Measurements from ENCODE around the gene DACH1. TPM values are rescaled to one million over a fixed set of nuclear protein-coding genes. Genes with fewer than 3 reads are reported as not detected.

The DACH1 gene
- total RNA-seq, 1 donor from 2014 or later: 1.6 TPM

GRCh38 chr13:71587817-71588216, 279.2 kb downstream of the DACH1 start:
- no peaks in the 10 kb centered on the region for H3K27me3 ChIP-seq (ENCODE audit: insufficient read depth, low read length)
- TF ChIP-seq CTCF (IDR thresholded peaks at IDR 0.05; ENCODE audit: insufficient read depth, low read depth, low read length) (no peak), EZH2 (IDR thresholded peaks at IDR 0.05; ENCODE audit: insufficient read depth, low read length) (no peak)
- no peaks in the 10 kb centered on the region for H3K4me1 Mint-ChIP-seq (ENCODE audit: low read depth, unreplicated experiment)
- H3K27ac ChIP-seq (ENCODE audit: low read depth, low read length): no peak overlapping the region
- H3K9me3 Mint-ChIP-seq (ENCODE audit: unreplicated experiment): no peaks in the 10 kb centered on the region
- H3K9ac ChIP-seq (ENCODE audit: low read length): no peak overlapping the region
- H3K36me3 Mint-ChIP-seq (ENCODE audit: low read depth, unreplicated experiment): no peaks in the 10 kb centered on the region
- FAIRE-seq (peak; percentile 20), DNase-seq (ENCODE audit: low read depth) (no peak)
- no peaks in the 10 kb centered on the region for H3K79me2 ChIP-seq (ENCODE audit: insufficient read depth, low read length)
- H3K36me3 ChIP-seq (ENCODE audit: insufficient read depth, low read length): no peaks in the 10 kb centered on the region
- no peaks in the 10 kb centered on the region for H4K20me1 ChIP-seq (ENCODE audit: insufficient read depth, low read length)
- H3K4me3 ChIP-seq (ENCODE audit: insufficient read depth, low read depth, low read length): no peak overlapping the region
- H2AFZ ChIP-seq (ENCODE audit: low read depth, low read length): no peak overlapping the region
- no peak overlapping the region for H3K4me2 ChIP-seq (ENCODE audit: low read length)
- no peaks in the 10 kb centered on the region for H3K27me3 Mint-ChIP-seq (ENCODE audit: low read depth, unreplicated experiment)
- no peak overlapping the region for H3K27ac Mint-ChIP-seq (ENCODE audit: unreplicated experiment)
- H3K4me1 ChIP-seq (ENCODE audit: insufficient read depth, low read length): no peaks in the 10 kb centered on the region
- no peaks in the 10 kb centered on the region for H3K9me3 ChIP-seq (ENCODE audit: insufficient read depth, low read depth, low read length)
- no peak overlapping the region for H3K4me3 Mint-ChIP-seq (ENCODE audit: unreplicated experiment)

- H3K36me3 Mint-ChIP-seq (ENCODE audit: low read depth, unreplicated experiment): no peaks in the 10 kb centered on the region
- no peak overlapping the region for H3K4me3 ChIP-seq (ENCODE audit: insufficient read depth, low read depth, low read length)
- no peaks in the 10 kb centered on the region for H3K36me3 ChIP-seq (ENCODE audit: insufficient read depth, low read length)
- no peak overlapping the region for H3K27ac ChIP-seq (ENCODE audit: low read depth, low read length)
- TF ChIP-seq EZH2 (IDR thresholded peaks at IDR 0.05; ENCODE audit: insufficient read depth, low read length) (no peak), CTCF (IDR thresholded peaks at IDR 0.05; ENCODE audit: insufficient read depth, low read depth, low read length) (no peak)
- no peaks in the 10 kb centered on the region for H3K79me2 ChIP-seq (ENCODE audit: insufficient read depth, low read length)
- H3K9me3 Mint-ChIP-seq (ENCODE audit: unreplicated experiment): no peaks in the 10 kb centered on the region
- DNase-seq (ENCODE audit: low read depth) (no peak), FAIRE-seq (no peak)
- H4K20me1 ChIP-seq (ENCODE audit: insufficient read depth, low read length): no peaks in the 10 kb centered on the region
- no peaks in the 10 kb centered on the region for H3K4me1 Mint-ChIP-seq (ENCODE audit: low read depth, unreplicated experiment)
- no peak overlapping the region for H3K9ac ChIP-seq (ENCODE audit: low read length)
- H3K4me2 ChIP-seq (ENCODE audit: low read length): no peak overlapping the region
- no peaks in the 10 kb centered on the region for H3K27me3 ChIP-seq (ENCODE audit: insufficient read depth, low read length)
- no peak overlapping the region for H2AFZ ChIP-seq (ENCODE audit: low read depth, low read length)
- H3K4me1 ChIP-seq (ENCODE audit: insufficient read depth, low read length): no peaks in the 10 kb centered on the region
- H3K27me3 Mint-ChIP-seq (ENCODE audit: low read depth, unreplicated experiment): no peaks in the 10 kb centered on the region
- no peak overlapping the region for H3K4me3 Mint-ChIP-seq (ENCODE audit: unreplicated experiment)
- no peak overlapping the region for H3K27ac Mint-ChIP-seq (ENCODE audit: unreplicated experiment)
- no peaks in the 10 kb centered on the region for H3K9me3 ChIP-seq (ENCODE audit: insufficient read depth, low read depth, low read length)
These were observed 279.8 kb downstream of the DACH1 start for GRCh38 chr13:71587193-71587592.

DNA sequence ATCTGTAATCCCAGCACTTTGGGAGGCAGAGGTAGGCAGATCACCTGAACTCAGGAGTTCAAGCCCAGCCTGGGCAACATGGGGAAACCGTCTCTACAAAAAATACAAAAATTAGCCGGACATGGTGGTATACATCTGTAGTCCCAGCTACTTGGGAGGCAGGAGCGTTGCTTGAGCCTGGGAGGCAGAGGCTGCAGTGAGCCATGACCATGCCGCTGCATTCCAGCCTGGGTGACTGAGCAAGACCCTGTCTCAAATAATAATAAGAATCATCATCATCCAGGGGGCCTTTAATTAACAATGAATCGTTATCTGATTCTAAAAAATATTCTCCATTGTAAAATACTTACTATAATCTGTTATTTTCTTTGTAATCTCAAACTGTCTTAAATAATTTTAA, 283.4 kb downstream of the DACH1 start:
- no peak for FAIRE-seq

More for the DNA sequence above, 283.4 kb downstream of the DACH1 start:
- H3K4me3 Mint-ChIP-seq (ENCODE audit: unreplicated experiment): no peak overlapping the region
- H3K4me1 Mint-ChIP-seq (ENCODE audit: low read depth, unreplicated experiment): no peaks in the 10 kb centered on the region
- H3K9me3 Mint-ChIP-seq (ENCODE audit: unreplicated experiment): no peaks in the 10 kb centered on the region
- H3K79me2 ChIP-seq (ENCODE audit: insufficient read depth, low read length): no peaks in the 10 kb centered on the region
- no peak overlapping the region for H3K27ac Mint-ChIP-seq (ENCODE audit: unreplicated experiment)
- no peak overlapping the region for H2AFZ ChIP-seq (ENCODE audit: low read depth, low read length)
- no peaks in the 10 kb centered on the region for H3K36me3 Mint-ChIP-seq (ENCODE audit: low read depth, unreplicated experiment)
- TF ChIP-seq CTCF (IDR thresholded peaks at IDR 0.05; ENCODE audit: insufficient read depth, low read depth, low read length): no peak
- H3K9me3 ChIP-seq (ENCODE audit: insufficient read depth, low read depth, low read length): no peaks in the 10 kb centered on the region
- H3K4me1 ChIP-seq (ENCODE audit: insufficient read depth, low read length): no peaks in the 10 kb centered on the region
- H3K27ac ChIP-seq (ENCODE audit: low read depth, low read length): no peak overlapping the region
- H3K4me3 ChIP-seq (ENCODE audit: insufficient read depth, low read depth, low read length): no peak overlapping the region
- no peaks in the 10 kb centered on the region for H3K36me3 ChIP-seq (ENCODE audit: insufficient read depth, low read length)
- H3K27me3 ChIP-seq (ENCODE audit: insufficient read depth, low read length): no peaks in the 10 kb centered on the region
- no peaks in the 10 kb centered on the region for H3K27me3 Mint-ChIP-seq (ENCODE audit: low read depth, unreplicated experiment)
- no peak overlapping the region for H3K9ac ChIP-seq (ENCODE audit: low read length)
- no peak overlapping the region for H3K4me2 ChIP-seq (ENCODE audit: low read length)
- no peak for DNase-seq (ENCODE audit: low read depth)
- no peaks in the 10 kb centered on the region for H4K20me1 ChIP-seq (ENCODE audit: insufficient read depth, low read length)
